Osteoblast (primary cell): ENCODE measurements around the gene PDLIM7. TPM values are rescaled to one million over a fixed set of nuclear protein-coding genes. Genes with fewer than 3 reads are reported as not detected.

ENCODE experiments used
- DNase-seq: peaks from one replicate; pipeline ENCODE4 v3.0.0; 2011; ENCODE audit warnings: low spot score, mixed read lengths; ENCODE audit not compliant: insufficient read length; ENCODE audit errors: missing footprints
- H2AFZ ChIP-seq: 2 replicates; pipeline ENCODE4 v1.6.0; 2011; ENCODE audit warnings: mild to moderate bottlenecking, low read length
- H3K27ac ChIP-seq: 2 replicates; pipeline ENCODE4 v1.5.1; 2011; ENCODE audit warnings: mild to moderate bottlenecking, low read depth, low read length, moderate library complexity
- H3K27me3 ChIP-seq: 2 replicates; pipeline ENCODE4 v1.6.0; 2012; ENCODE audit warnings: mild to moderate bottlenecking, control low read depth, inconsistent platforms, low read length, moderate library complexity; ENCODE audit not compliant: insufficient read depth
- H3K36me3 ChIP-seq: 2 replicates; pipeline ENCODE4 v1.5.1; 2011; ENCODE audit warnings: mild to moderate bottlenecking, low read length, control low read depth, moderate library complexity; ENCODE audit not compliant: insufficient read depth
- H3K4me1 ChIP-seq: 2 replicates; pipeline ENCODE4 v1.5.1; 2011; ENCODE audit warnings: mild to moderate bottlenecking, low read length, control low read depth, moderate library complexity; ENCODE audit not compliant: insufficient read depth
- H3K4me2 ChIP-seq: 2 replicates; pipeline ENCODE4 v1.6.0; 2011; ENCODE audit warnings: mild to moderate bottlenecking, low read length; ENCODE audit not compliant: insufficient read depth
- H3K4me3 ChIP-seq: fragments of 200-600 bp; sonication (generic); 3 replicates; pipeline ENCODE4 v1.5.1; 2012; ENCODE audit warnings: mild to moderate bottlenecking, low read length, inconsistent platforms; ENCODE audit not compliant: insufficient read depth
- H3K79me2 ChIP-seq: 2 replicates; pipeline ENCODE4 v1.6.0; 2012; ENCODE audit warnings: mild to moderate bottlenecking, low read length, control low read depth, inconsistent platforms; ENCODE audit not compliant: insufficient read depth
- H3K9me3 ChIP-seq: 2 replicates; pipeline ENCODE4 v1.5.1; 2011; ENCODE audit warnings: low read depth, low read length, control low read depth
- H4K20me1 ChIP-seq: 2 replicates; pipeline ENCODE4 v1.6.0; 2012; ENCODE audit warnings: mild to moderate bottlenecking, low read length, control low read depth; ENCODE audit not compliant: insufficient read depth
- CTCF ChIP-seq: IDR thresholded peaks from 2 replicates; pipeline ENCODE4 v1.5.1; 2011; ENCODE audit warnings: mild to moderate bottlenecking, low read depth, low read length, moderate library complexity; ENCODE audit errors: extremely low read depth
- total RNA-seq: library from RNA; depleted of rRNA; stranded (reverse); fragments of >200 nt; gene quantifications from 2 replicates; pipeline ENCODE4 v1.2.3, GENCODE V29; 2012

Gene PDLIM7
- total RNA-seq, 1 donor, result 159 TPM

GRCh38 chr5:177452688-177453638 is 44.4 kb downstream of the PDLIM7 start:
- Histone ChIP-seq H3K36me3 (peaks cover 18% of the 10 kb centered on the region), H3K4me3 (no peak overlapping the region), H3K27ac (no peak overlapping the region), H2AFZ (no peak overlapping the region), H3K4me2 (no peak overlapping the region), H4K20me1 (peaks cover 79% of the 10 kb centered on the region), H3K27me3 (no peaks in the 10 kb centered on the region), H3K79me2 (peaks cover 15% of the 10 kb centered on the region), H3K4me1 (peaks cover 25% of the 10 kb centered on the region), H3K9me3 (no peaks in the 10 kb centered on the region)
- no peak for TF ChIP-seq CTCF
- DNase-seq, result peak; percentile 78

- H3K9me3 ChIP-seq, result no peaks in the 10 kb centered on the region
- H3K27ac ChIP-seq, result no peak overlapping the region
- no peak overlapping the region for H2AFZ ChIP-seq
- peaks cover 15% of the 10 kb centered on the region for H3K79me2 ChIP-seq
- H3K27me3 ChIP-seq, result no peaks in the 10 kb centered on the region
- DNase-seq, result no peak
- H3K4me1 ChIP-seq, result peaks cover 34% of the 10 kb centered on the region
- H3K36me3 ChIP-seq, result peaks cover 7% of the 10 kb centered on the region
- no peak overlapping the region for H3K4me2 ChIP-seq
- peaks cover 63% of the 10 kb centered on the region for H4K20me1 ChIP-seq
- H3K4me3 ChIP-seq, result no peak overlapping the region
- no peak for TF ChIP-seq CTCF
These were observed 46.6 kb downstream of the PDLIM7 start for GRCh38 chr5:177450667-177451424.

- no peak overlapping the region for H3K4me3 ChIP-seq
- no peak for DNase-seq
- peaks cover 7% of the 10 kb centered on the region for H3K36me3 ChIP-seq
- no peak for TF ChIP-seq CTCF
- H3K79me2 ChIP-seq, result peaks cover 15% of the 10 kb centered on the region
- H3K9me3 ChIP-seq, result no peaks in the 10 kb centered on the region
- no peak overlapping the region for H2AFZ ChIP-seq
- peaks cover 26% of the 10 kb centered on the region for H3K4me1 ChIP-seq
- H3K4me2 ChIP-seq, result no peak overlapping the region
- H3K27ac ChIP-seq, result no peak overlapping the region
- peaks cover 54% of the 10 kb centered on the region for H4K20me1 ChIP-seq
- H3K27me3 ChIP-seq, result no peaks in the 10 kb centered on the region
These were observed 48.0 kb downstream of the PDLIM7 start for GRCh38 chr5:177449140-177450061.
